DND-41 (cell line): Measurements from ENCODE around the gene RPL7A.

Experiments
- EZH2 ChIP-seq: IDR thresholded peaks from 3 replicates; pipeline ENCODE4 v1.6.1; 2012; ENCODE audit warnings: borderline replicate concordance, low read depth, mild to moderate bottlenecking, moderate library complexity, low read length, inconsistent platforms; ENCODE audit not compliant: severe bottlenecking
- TF ChIP-seq, protein P1 (sequence below): IDR thresholded peaks from 2 replicates; pipeline ENCODE4 v1.5.1; 2012; ENCODE audit warnings: borderline replicate concordance, low read length, moderate library complexity, mild to moderate bottlenecking; ENCODE audit not compliant: poor library complexity, severe bottlenecking; ENCODE audit errors: extremely low read depth

- TF ChIP-seq, protein P1, sequence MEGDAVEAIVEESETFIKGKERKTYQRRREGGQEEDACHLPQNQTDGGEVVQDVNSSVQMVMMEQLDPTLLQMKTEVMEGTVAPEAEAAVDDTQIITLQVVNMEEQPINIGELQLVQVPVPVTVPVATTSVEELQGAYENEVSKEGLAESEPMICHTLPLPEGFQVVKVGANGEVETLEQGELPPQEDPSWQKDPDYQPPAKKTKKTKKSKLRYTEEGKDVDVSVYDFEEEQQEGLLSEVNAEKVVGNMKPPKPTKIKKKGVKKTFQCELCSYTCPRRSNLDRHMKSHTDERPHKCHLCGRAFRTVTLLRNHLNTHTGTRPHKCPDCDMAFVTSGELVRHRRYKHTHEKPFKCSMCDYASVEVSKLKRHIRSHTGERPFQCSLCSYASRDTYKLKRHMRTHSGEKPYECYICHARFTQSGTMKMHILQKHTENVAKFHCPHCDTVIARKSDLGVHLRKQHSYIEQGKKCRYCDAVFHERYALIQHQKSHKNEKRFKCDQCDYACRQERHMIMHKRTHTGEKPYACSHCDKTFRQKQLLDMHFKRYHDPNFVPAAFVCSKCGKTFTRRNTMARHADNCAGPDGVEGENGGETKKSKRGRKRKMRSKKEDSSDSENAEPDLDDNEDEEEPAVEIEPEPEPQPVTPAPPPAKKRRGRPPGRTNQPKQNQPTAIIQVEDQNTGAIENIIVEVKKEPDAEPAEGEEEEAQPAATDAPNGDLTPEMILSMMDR: no peak
- no peak for TF ChIP-seq EZH2
Observed at GRCh38 chr9:133389025-133389557, 41.1 kb downstream of the RPL7A start.
